SK-N-MC (cell line): ENCODE data around the gene RAD1.

Source experiments
- EZH2 ChIP-seq: fragments of 200-600 bp; sonication (generic); IDR thresholded peaks from one replicate; pipeline ENCODE4 v1.6.1; 2017; ENCODE audit warnings: antibody characterized with exemption
- FOXP2 ChIP-seq: optimal IDR thresholded peaks from 2 replicates; pipeline ENCODE3; 2011; ENCODE audit warnings: mild to moderate bottlenecking, moderate library complexity; ENCODE audit not compliant: insufficient read depth; ENCODE audit errors: extremely low read length, control extremely low read depth
- POLR2AphosphoS5 ChIP-seq: IDR thresholded peaks from 2 replicates; pipeline ENCODE4 v1.6.1; 2012; ENCODE audit warnings: mild to moderate bottlenecking, low read depth, low read length, borderline replicate concordance

- no peak for TF ChIP-seq POLR2AphosphoS5
- no peak for TF ChIP-seq EZH2
- no peak for TF ChIP-seq FOXP2
Observed at GRCh38 chr5:34932947-34933346, 17.6 kb upstream of the RAD1 start.
